MM.1S (cell line): ENCODE data around the gene HLA-G.

Experiments used
- DNase-seq: peaks from one replicate; pipeline ENCODE4 v3.0.0-alpha.2; 2015
- H2AFZ ChIP-seq: fragments of 300-600 bp; sonication (generic); 2 replicates; pipeline ENCODE4 v1.6.0; 2016; ENCODE audit warnings: antibody characterized with exemption, low read length
- H3F3A ChIP-seq: fragments of 300-600 bp; sonication (generic); 2 replicates; pipeline ENCODE4 v1.6.1; 2016; ENCODE audit warnings: mild to moderate bottlenecking, antibody characterized with exemption, low read length, moderate library complexity, mixed read lengths; ENCODE audit not compliant: insufficient read depth
- H3K27ac ChIP-seq: fragments of 300-600 bp; sonication (generic); 2 replicates; pipeline ENCODE4 v1.5.1; 2016; ENCODE audit warnings: mild to moderate bottlenecking, low read length
- H3K27me3 ChIP-seq: fragments of 300-600 bp; sonication (generic); replicated peaks from 2 replicates; pipeline ENCODE4 v1.6.0; 2016; ENCODE audit warnings: low read length; ENCODE audit not compliant: insufficient read depth
- H3K36me3 ChIP-seq: fragments of 300-600 bp; sonication (generic); replicated peaks from 2 replicates; pipeline ENCODE4 v1.6.1; 2016; ENCODE audit warnings: mild to moderate bottlenecking, low read length, mixed read lengths; ENCODE audit not compliant: insufficient read depth
- H3K4me1 ChIP-seq: fragments of 300-600 bp; sonication (generic); 2 replicates; pipeline ENCODE4 v1.6.1; 2016; ENCODE audit warnings: low read length, mixed read lengths
- H3K4me2 ChIP-seq: fragments of 300-600 bp; sonication (generic); 2 replicates; pipeline ENCODE4 v1.6.0; 2016; ENCODE audit warnings: low read depth, low read length
- H3K4me3 ChIP-seq: fragments of 300-600 bp; sonication (generic); 2 replicates; pipeline ENCODE4 v1.5.1; 2016; ENCODE audit warnings: low read length, mixed read lengths
- H3K79me2 ChIP-seq: fragments of 300-600 bp; sonication (generic); 2 replicates; pipeline ENCODE4 v1.6.1; 2016; ENCODE audit warnings: mixed run types, low read length, mixed read lengths
- H3K9ac ChIP-seq: fragments of 300-600 bp; sonication (generic); 2 replicates; pipeline ENCODE4 v1.6.1; 2016; ENCODE audit warnings: low read length, mixed read lengths
- H3K9me2 ChIP-seq: fragments of 300-600 bp; sonication (generic); replicated peaks from 2 replicates; pipeline ENCODE4 v1.6.1; 2016; ENCODE audit warnings: mild to moderate bottlenecking, low read length, mixed read lengths; ENCODE audit not compliant: insufficient read depth
- H3K9me3 ChIP-seq: fragments of 300-600 bp; sonication (generic); replicated peaks from 2 replicates; pipeline ENCODE4 v1.6.1; 2016; ENCODE audit warnings: mild to moderate bottlenecking, low read length, mixed read lengths; ENCODE audit not compliant: insufficient read depth
- H4K20me1 ChIP-seq: fragments of 300-600 bp; sonication (generic); 2 replicates; pipeline ENCODE4 v1.6.1; 2016; ENCODE audit warnings: mild to moderate bottlenecking, low read length, moderate library complexity, mixed read lengths; ENCODE audit not compliant: insufficient read depth
- EZH2 ChIP-seq: fragments of 300-600 bp; sonication (generic); optimal IDR thresholded peaks from 2 replicates; pipeline ENCODE3; 2017; ENCODE audit warnings: low read depth, mild to moderate bottlenecking, antibody characterized with exemption, low read length, mixed read lengths
- EZH2phosphoT487 ChIP-seq: fragments of 300-600 bp; sonication (generic); IDR thresholded peaks from 2 replicates; pipeline ENCODE4 v1.6.1; 2018; ENCODE audit warnings: antibody characterized with exemption, low read length
- TF ChIP-seq, protein P1 (sequence below): fragments of 300-600 bp; sonication (generic); IDR thresholded peaks from 2 replicates; pipeline ENCODE4 v1.5.1; 2016; ENCODE audit warnings: antibody characterized with exemption, low read length, mixed read lengths

HLA-G gene

DNA sequence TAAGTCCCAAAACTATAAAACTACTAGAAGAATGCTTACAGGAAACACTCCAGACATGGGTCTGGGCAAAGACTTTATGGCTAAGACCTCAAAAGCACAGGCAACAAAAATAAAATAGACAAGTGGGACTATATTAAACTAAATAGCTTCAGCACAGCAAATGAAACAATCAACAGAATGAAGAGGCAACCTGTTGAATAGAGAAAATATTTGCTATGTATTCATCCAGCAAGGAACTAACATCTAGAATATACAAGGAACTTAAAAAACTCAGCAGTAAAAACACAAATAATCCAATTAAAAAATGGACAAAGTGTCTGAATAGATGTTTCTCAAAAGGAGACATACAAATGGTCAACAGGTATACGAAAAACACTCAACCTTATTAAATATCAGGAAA lies 30.4 kb downstream of the HLA-G start:
- Histone ChIP-seq H3K27ac (no peak overlapping the region), H2AFZ (no peak overlapping the region), H4K20me1 (no peaks in the 10 kb centered on the region), H3K4me2 (no peak overlapping the region), H3K27me3 (no peaks in the 10 kb centered on the region), H3K9me3 (no peaks in the 10 kb centered on the region), H3F3A (no peaks in the 10 kb centered on the region), H3K4me3 (no peak overlapping the region), H3K36me3 (no peaks in the 10 kb centered on the region), H3K9ac (no peak overlapping the region), H3K79me2 (no peaks in the 10 kb centered on the region), H3K4me1 (no peaks in the 10 kb centered on the region), H3K9me2 (no peaks in the 10 kb centered on the region)
- no peak for DNase-seq
- no peak for TF ChIP-seq EZH2phosphoT487
- TF ChIP-seq, protein P1, sequence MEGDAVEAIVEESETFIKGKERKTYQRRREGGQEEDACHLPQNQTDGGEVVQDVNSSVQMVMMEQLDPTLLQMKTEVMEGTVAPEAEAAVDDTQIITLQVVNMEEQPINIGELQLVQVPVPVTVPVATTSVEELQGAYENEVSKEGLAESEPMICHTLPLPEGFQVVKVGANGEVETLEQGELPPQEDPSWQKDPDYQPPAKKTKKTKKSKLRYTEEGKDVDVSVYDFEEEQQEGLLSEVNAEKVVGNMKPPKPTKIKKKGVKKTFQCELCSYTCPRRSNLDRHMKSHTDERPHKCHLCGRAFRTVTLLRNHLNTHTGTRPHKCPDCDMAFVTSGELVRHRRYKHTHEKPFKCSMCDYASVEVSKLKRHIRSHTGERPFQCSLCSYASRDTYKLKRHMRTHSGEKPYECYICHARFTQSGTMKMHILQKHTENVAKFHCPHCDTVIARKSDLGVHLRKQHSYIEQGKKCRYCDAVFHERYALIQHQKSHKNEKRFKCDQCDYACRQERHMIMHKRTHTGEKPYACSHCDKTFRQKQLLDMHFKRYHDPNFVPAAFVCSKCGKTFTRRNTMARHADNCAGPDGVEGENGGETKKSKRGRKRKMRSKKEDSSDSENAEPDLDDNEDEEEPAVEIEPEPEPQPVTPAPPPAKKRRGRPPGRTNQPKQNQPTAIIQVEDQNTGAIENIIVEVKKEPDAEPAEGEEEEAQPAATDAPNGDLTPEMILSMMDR: no peak
- no peak for TF ChIP-seq EZH2

DNA sequence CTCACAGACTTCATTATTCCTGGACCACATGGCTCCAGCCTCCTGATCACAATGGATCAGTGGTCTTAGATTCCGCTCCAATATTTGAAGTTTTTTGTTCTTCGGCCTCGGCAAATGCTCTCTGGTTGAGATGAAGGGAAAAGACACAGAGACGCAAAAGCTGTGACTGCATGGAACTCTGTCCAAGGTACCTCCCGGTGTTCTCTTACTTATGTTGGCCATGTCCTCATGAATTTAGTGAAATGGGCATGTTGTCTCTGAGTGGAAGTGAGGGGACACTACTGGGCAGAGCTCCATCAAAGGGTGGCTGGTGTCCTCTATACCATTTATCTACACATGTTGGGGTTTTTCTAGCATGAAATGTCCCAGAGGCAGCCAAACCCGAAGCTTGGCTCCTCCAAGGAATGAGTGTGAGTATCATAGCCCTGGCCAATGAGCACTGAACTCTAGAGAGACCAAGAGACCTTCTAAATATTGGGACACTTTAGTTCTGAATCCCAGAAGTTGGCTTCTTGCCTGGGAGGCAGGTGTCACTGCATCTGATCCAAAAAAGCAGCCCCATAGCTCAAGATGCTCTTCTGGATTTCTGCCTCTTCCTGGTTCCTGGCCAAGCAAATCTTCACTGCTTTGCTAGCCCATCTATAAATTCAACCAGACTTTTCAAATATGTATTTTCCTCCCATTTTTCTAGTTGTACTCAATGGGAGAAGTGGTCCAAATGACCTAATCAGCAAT lies 34.1 kb downstream of the HLA-G start:
- Histone ChIP-seq H3K27ac (no peak overlapping the region), H3F3A (no peaks in the 10 kb centered on the region), H3K36me3 (no peaks in the 10 kb centered on the region), H3K4me1 (no peaks in the 10 kb centered on the region), H3K4me3 (no peak overlapping the region), H3K4me2 (no peak overlapping the region), H3K9me2 (no peaks in the 10 kb centered on the region), H3K9me3 (no peaks in the 10 kb centered on the region), H4K20me1 (no peaks in the 10 kb centered on the region), H2AFZ (no peak overlapping the region), H3K9ac (no peak overlapping the region), H3K27me3 (no peaks in the 10 kb centered on the region), H3K79me2 (no peaks in the 10 kb centered on the region)
- TF ChIP-seq EZH2phosphoT487 (no peak), EZH2 (no peak)
- TF ChIP-seq, protein P1: no peak
- no peak for DNase-seq

DNA sequence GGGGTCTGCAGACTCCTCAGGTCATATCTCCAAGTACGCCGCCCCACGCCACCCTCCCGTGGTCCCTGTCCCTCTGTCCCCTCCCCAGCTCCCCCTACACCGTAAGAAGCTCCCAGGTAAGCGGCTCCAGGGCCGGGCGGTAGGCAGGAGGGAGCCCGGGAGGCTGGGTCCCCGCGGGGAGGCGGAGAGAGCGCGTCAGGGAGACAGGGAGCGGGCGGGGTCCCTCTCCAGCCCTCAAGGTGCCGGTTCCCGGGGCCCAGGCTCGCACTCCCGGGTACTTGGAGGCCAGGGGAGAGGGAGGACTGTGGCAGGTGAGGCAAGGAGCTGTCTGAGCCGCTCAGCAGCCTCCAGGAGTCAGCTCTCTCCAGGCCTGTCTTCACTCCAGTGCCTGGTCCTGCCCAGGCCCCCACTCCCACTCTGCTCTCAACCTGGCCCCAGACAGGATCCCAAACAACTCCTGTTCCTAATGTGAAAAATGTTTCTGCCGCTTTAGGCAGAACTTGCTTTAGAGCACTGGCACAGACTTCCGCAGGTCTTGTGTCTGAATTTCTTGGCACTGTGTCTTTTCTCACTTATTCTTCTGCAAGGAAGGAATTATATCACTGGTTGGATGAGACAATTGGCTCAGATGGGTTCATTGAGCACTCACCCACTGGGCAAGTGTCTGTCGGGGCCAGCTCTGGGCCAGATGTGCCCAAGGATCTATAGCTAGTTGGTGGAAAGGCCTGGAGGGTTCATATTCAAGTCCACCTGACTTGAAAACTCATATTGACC lies 36.6 kb downstream of the HLA-G start:
- no peak for TF ChIP-seq EZH2
- no peak for TF ChIP-seq EZH2phosphoT487
- TF ChIP-seq, protein P1: no peak
- Histone ChIP-seq H3K4me1 (no peaks in the 10 kb centered on the region), H3K4me3 (no peak overlapping the region), H4K20me1 (no peaks in the 10 kb centered on the region), H3K27ac (no peak overlapping the region), H3F3A (no peaks in the 10 kb centered on the region), H3K9me3 (no peaks in the 10 kb centered on the region), H3K27me3 (no peaks in the 10 kb centered on the region), H3K9me2 (no peaks in the 10 kb centered on the region), H3K4me2 (no peak overlapping the region), H3K79me2 (no peaks in the 10 kb centered on the region), H3K36me3 (no peaks in the 10 kb centered on the region), H3K9ac (no peak overlapping the region), H2AFZ (no peak overlapping the region)
- DNase-seq: no peak
